Body of pancreas (tissue), 4 donors: ENCODE measurements around the gene RCOR2. TPM values are rescaled to one million over a fixed set of nuclear protein-coding genes. Genes with fewer than 3 reads are reported as not detected.

Experiments used
- ATAC-seq: fragments of 150-250 bp; one replicate; pipeline ENCODE4 v1.9.1; 2016
- DNase-seq, 4 donors: peaks; one replicate each; pipeline ENCODE4 v3.0.0-alpha.2; 2019
- H3K27ac ChIP-seq, 4 donors: fragments of 200-600 bp; sonication (generic); 1 replicate in 3 of 4; 2 replicates in 1 of 4; pipeline versions ENCODE4 v1.5.1 to v1.6.1; 2016 to 2019; ENCODE audit warnings: mild to moderate bottlenecking in 1 of 4, mixed read lengths in 1 of 4, moderate library complexity in 1 of 4
- H3K27me3 ChIP-seq, 2 donors: fragments of 200-600 bp; sonication (generic); one replicate each; pipeline ENCODE4 v1.6.0; 2016; ENCODE audit warnings: mild to moderate bottlenecking in 1 of 2
- H3K36me3 ChIP-seq, 2 donors: fragments of 200-600 bp; sonication (generic); replicated peaks in 1 of 2; 2 replicates each; pipeline ENCODE4 v1.5.1; 2016; ENCODE audit warnings: low read depth in 2 of 2; ENCODE audit not compliant: insufficient read depth in 1 of 2
- H3K4me1 ChIP-seq: fragments of 200-600 bp; sonication (generic); one replicate; pipeline ENCODE4 v1.6.0; 2016
- H3K4me3 ChIP-seq, 2 donors: fragments of 200-600 bp; sonication (generic); 1 replicate in 1 of 2; 2 replicates in 1 of 2; pipeline ENCODE4 v1.5.1; 2016 to 2019
- H3K9me3 ChIP-seq, 3 donors: fragments of 200-600 bp; sonication (generic); 1 replicate in 2 of 3; 2 replicates in 1 of 3; pipeline ENCODE4 v1.5.1; 2016
- CTCF ChIP-seq, 7 experiments: fragments of 450-650 bp in 4 of 7; fragments of 200-600 bp in 3 of 7; sonication (generic) in 3 of 7; IDR thresholded peaks; one replicate each; pipeline ENCODE4 v1.5.1; 2016 to 2019; ENCODE audit warnings: antibody characterized with exemption in 7 of 7
- POLR2A ChIP-seq, 3 donors: fragments of 450-650 bp; IDR thresholded peaks; one replicate each; pipeline ENCODE4 v1.6.1; 2016; ENCODE audit warnings: antibody characterized with exemption in 3 of 3, mild to moderate bottlenecking in 2 of 3
- WGBS, 2 donors: methylation state at CpG; one replicate each; pipeline ENCODE4 v1.1.5; 2017; 5-methylcytosine and 5-hydroxymethylcytosine counted together
- intact Hi-C: fragments of 100-400 bp; cut with DNase I; formaldehyde crosslinking; loops from one replicate; pipeline ENCODE4 v1.15.1; 2023
- total RNA-seq, 2 donors: library from RNA; depleted of rRNA; stranded (reverse); fragments of >200 nt; gene quantifications; one replicate each; pipeline ENCODE4 v1.1.0, GENCODE V29; 2016

The RCOR2 gene
- total RNA-seq, 2 donors from 2014 or later, result 0.26 to 0.33 TPM

- H3K36me3 ChIP-seq, result no peaks in the 10 kb centered on the region
- DNase-seq (no peak), ATAC-seq (no peak)
- 82% methylated on average over 6 of the region's 6 CpGs for WGBS, 2 donors
- TF ChIP-seq CTCF (IDR thresholded peaks at IDR 0.05) (no peak), POLR2A (IDR thresholded peaks at IDR 0.05) (no peak)
- H3K27me3 ChIP-seq, result no peaks in the 10 kb centered on the region
- no peak overlapping the region for H3K27ac ChIP-seq
- intact Hi-C loops, result no loop called here
- no peak overlapping the region for H3K4me3 ChIP-seq
- no peaks in the 10 kb centered on the region for H3K9me3 ChIP-seq
- no peaks in the 10 kb centered on the region for H3K4me1 ChIP-seq
Observed at GRCh38 chr11:63931045-63931444, 14.1 kb upstream of the RCOR2 start.

- no peak overlapping the region for H3K27ac ChIP-seq
- intact Hi-C loops, result no loop called here
- DNase-seq, result no peak
- 83 to 98% methylated on average over 4 to 5 of the region's 5 CpGs for WGBS, 2 donors
- ATAC-seq, result no peak
- H3K36me3 ChIP-seq, result no peaks in the 10 kb centered on the region
- no peak overlapping the region for H3K4me3 ChIP-seq
- H3K9me3 ChIP-seq, result no peaks in the 10 kb centered on the region
- H3K27me3 ChIP-seq, result no peaks in the 10 kb centered on the region
- TF ChIP-seq CTCF (IDR thresholded peaks at IDR 0.05) (no peak), POLR2A (IDR thresholded peaks at IDR 0.05) (no peak)
- H3K4me1 ChIP-seq, result no peaks in the 10 kb centered on the region
Observed at GRCh38 chr11:63929616-63930015, 12.7 kb upstream of the RCOR2 start.

GRCh38 chr11:63923319-63923718 is 6.4 kb upstream of the RCOR2 start:
- H3K36me3 ChIP-seq, result no peaks in the 10 kb centered on the region
- 31 to 45% methylated on average over 4 of the region's 4 CpGs for WGBS, 2 donors
- H3K27me3 ChIP-seq, result no peaks in the 10 kb centered on the region
- intact Hi-C loops, result no loop called here
- H3K9me3 ChIP-seq, result no peaks in the 10 kb centered on the region
- TF ChIP-seq POLR2A (IDR thresholded peaks at IDR 0.05), result no peak
- no peak for TF ChIP-seq CTCF (IDR thresholded peaks at IDR 0.05)
- H3K4me3 ChIP-seq, result no peak overlapping the region
- DNase-seq, result no peak
- H3K4me1 ChIP-seq, result peaks cover 28% of the 10 kb centered on the region
- no peak overlapping the region for H3K27ac ChIP-seq
- no peak for ATAC-seq

GRCh38 chr11:63922673-63923192 is 5.8 kb upstream of the RCOR2 start:
- no peak overlapping the region for H3K27ac ChIP-seq
- no peaks in the 10 kb centered on the region for H3K9me3 ChIP-seq
- H3K36me3 ChIP-seq, result no peaks in the 10 kb centered on the region
- ATAC-seq, result no peak
- WGBS, 2 donors, result 78 to 83% methylated on average over 2 of the region's 2 CpGs
- no peak for DNase-seq
- peaks cover 34% of the 10 kb centered on the region for H3K4me1 ChIP-seq
- intact Hi-C loops, result no loop called here
- H3K27me3 ChIP-seq, result no peaks in the 10 kb centered on the region
- TF ChIP-seq CTCF (IDR thresholded peaks at IDR 0.05) (no peak), POLR2A (IDR thresholded peaks at IDR 0.05) (no peak)
- no peak overlapping the region for H3K4me3 ChIP-seq

- DNase-seq (peak in 1 of 4 donors; percentile 38), ATAC-seq (no peak)
- Histone ChIP-seq H3K4me1 (peaks cover 48% of the 10 kb centered on the region), H3K27ac (peak overlapping the region; percentile 19 to 67 (median 64)), H3K27me3 (no peaks in the 10 kb centered on the region), H3K36me3 (no peaks in the 10 kb centered on the region), H3K9me3 (no peaks in the 10 kb centered on the region), H3K4me3 (no peak overlapping the region)
- intact Hi-C loops, result no loop called here
- TF ChIP-seq CTCF (IDR thresholded peaks at IDR 0.05) (peak in 5 of 7 experiments; percentile 6 to 32 (median 27)), POLR2A (IDR thresholded peaks at IDR 0.05) (no peak)
- 48 to 73% methylated on average over 5 to 13 of the region's 14 CpGs for WGBS, 2 donors
Observed at GRCh38 chr11:63920939-63921417, 4.0 kb upstream of the RCOR2 start.
